ENCODE measurements around the gene DYNC2I2. TPM values are rescaled to one million over a fixed set of nuclear protein-coding genes. Genes with fewer than 3 reads are reported as not detected.
"Not testable (repeated sequence)": the region's sequence is repeated elsewhere in the genome, so short reads cannot be mapped to it uniquely, and the experiment has no call there.

Gene DYNC2I2
- total and polyA plus RNA-seq, 11 donors = 20.5 to 65.7 (median 35.1) TPM

- H3K9me3 ChIP-seq = no peaks in the 10 kb centered on the region
- peaks cover 2 to 68% (median 61%) of the 10 kb centered on the region in 9 donors for H3K36me3 ChIP-seq
- H3K4me3 ChIP-seq = no peak overlapping the region
- no peak for ATAC-seq
- TF ChIP-seq CTCF (IDR thresholded peaks at IDR 0.05) = no peak
- TF ChIP-seq POLR2A (IDR thresholded peaks at IDR 0.05) = no peak
- WGBS, 4 donors = 80 to 88% (median 83%) methylated on average over 6 of the region's 6 CpGs
- H3K27me3 ChIP-seq = no peaks in the 10 kb centered on the region
- intact Hi-C loops (cut with DNase I) = no loop called here
- DNase-seq = no peak
- H3K4me1 ChIP-seq = peaks cover 5 to 15% (median 13%) of the 10 kb centered on the region in 12 donors
- H3K27ac ChIP-seq = no peak overlapping the region
These were observed 37.7 kb upstream of the DYNC2I2 start for GRCh38 chr9:128694344-128694743.

- intact Hi-C loops (cut with DNase I) = not testable (repeated sequence)
- peaks cover 2 to 68% (median 61%) of the 10 kb centered on the region in 9 donors for H3K36me3 ChIP-seq
These were observed 37.1 kb upstream of the DYNC2I2 start for GRCh38 chr9:128693738-128694137.

GRCh38 chr9:128690684-128691034, 34.0 kb upstream of the DYNC2I2 start:
- Histone ChIP-seq H3K27ac (peak overlapping the region in 8 of 12 donors; percentile 60 to 94 (median 68)), H3K36me3 (peaks cover 2 to 51% (median 44%) of the 10 kb centered on the region in 9 donors), H3K9me3 (no peaks in the 10 kb centered on the region), H3K27me3 (no peaks in the 10 kb centered on the region), H3K4me3 (peak overlapping the region; percentile 58 to 96 (median 74)), H3K4me1 (peaks cover 5 to 38% (median 20%) of the 10 kb centered on the region in 12 donors)
- WGBS, 4 donors = 12 to 20% (median 16%) methylated on average over 5 of the region's 5 CpGs
- no peak for DNase-seq
- ATAC-seq = no peak
- intact Hi-C loops (cut with DNase I) = no loop called here
- TF ChIP-seq CTCF (IDR thresholded peaks at IDR 0.05) (no peak), POLR2A (IDR thresholded peaks at IDR 0.05) (no peak)

More at GRCh38 chr9:128693738-128694137, 37.1 kb upstream of the DYNC2I2 start:
- H3K9me3 ChIP-seq, H3K4me3 ChIP-seq, ATAC-seq, H3K27me3 ChIP-seq, DNase-seq, H3K27ac ChIP-seq: not testable (repeated sequence)
- WGBS, 4 donors = 86 to 92% (median 87%) methylated on average over 3 of the region's 3 CpGs
- peaks cover 5 to 15% (median 13%) of the 10 kb centered on the region in 12 donors for H3K4me1 ChIP-seq

- DNase-seq = peak; percentile 46 to 63 (median 56)
- no peaks in the 10 kb centered on the region for H3K9me3 ChIP-seq
- H3K27me3 ChIP-seq = no peaks in the 10 kb centered on the region
- ATAC-seq = no peak
- peaks cover 5 to 44% (median 22%) of the 10 kb centered on the region in 12 donors for H3K4me1 ChIP-seq
- intact Hi-C loops (cut with DNase I) = loop anchor here in 5 of 10 donors (2.0 to 10.0 kb wide), 3 partner anchors 33 to 55 kb away; partner anchors contain the start of gene DYNC2I2 (in 2 of the 5)
- peak overlapping the region in 11 of 12 donors; percentile 55 to 99 (median 67) for H3K27ac ChIP-seq
- H3K36me3 ChIP-seq = peaks cover 2 to 46% (median 40%) of the 10 kb centered on the region in 9 donors
- TF ChIP-seq POLR2A (IDR thresholded peaks at IDR 0.05) = no peak
- no peak for TF ChIP-seq CTCF (IDR thresholded peaks at IDR 0.05)
- H3K4me3 ChIP-seq = peak overlapping the region; percentile 58 to 96 (median 74)
- 0 to 4% (median 1%) methylated on average over 8 to 83 of the region's 83 CpGs for WGBS, 4 donors
These were observed 33.4 kb upstream of the DYNC2I2 start for GRCh38 chr9:128689820-128690683.
